ENCODE results near the gene HLA-DMA. TPM values are rescaled to one million over a fixed set of nuclear protein-coding genes. Genes with fewer than 3 reads are reported as not detected.
A peak's percentile ranks its signal among the peaks of the same experiment; 100 is the strongest.

Gene HLA-DMA
- total RNA-seq, 2 donors from 2014 or later: 4.9 to 19.0 TPM

DNA sequence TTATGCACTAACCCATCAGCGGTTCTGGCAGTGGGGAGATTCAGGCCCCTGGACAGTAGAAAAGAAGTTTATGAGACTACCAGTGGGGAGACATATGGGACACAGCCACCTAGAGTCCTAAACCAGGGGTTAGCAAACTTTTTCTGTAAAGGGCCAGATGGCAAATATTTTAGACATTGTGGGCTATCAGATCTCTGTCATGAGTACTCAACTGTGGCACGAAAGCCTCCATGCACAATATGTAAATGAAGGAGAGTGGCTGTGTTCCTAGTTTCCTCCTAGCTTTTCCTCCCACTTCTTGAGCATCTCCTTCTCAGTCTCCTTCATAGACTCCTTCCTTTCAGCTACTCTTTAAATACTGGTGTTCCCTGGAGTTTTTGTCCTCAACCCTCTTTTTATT, 3.3 kb upstream of the HLA-DMA start:
- H3K27me3 Mint-ChIP-seq (ENCODE audit: insufficient read depth): peaks cover 2% of the 10 kb centered on the region
- TF ChIP-seq CTCF (conservative IDR thresholded peaks at IDR 0.05): no peak
- Histone ChIP-seq H3K27ac (ENCODE audit: low read depth, low read length) (no peak overlapping the region), H3K27me3 (ENCODE audit: control insufficient read depth, insufficient read depth, low read length, poor library complexity, severe bottlenecking) (no peaks in the 10 kb centered on the region), H3K4me1 (ENCODE audit: control insufficient read depth, insufficient read depth, low read length) (no peaks in the 10 kb centered on the region), H3K9ac (ENCODE audit: extremely low read depth, low read length, poor library complexity, severe bottlenecking) (no peak overlapping the region), H3K36me3 (ENCODE audit: control insufficient read depth, insufficient read depth, low read length) (no peaks in the 10 kb centered on the region), H3K4me3 (ENCODE audit: low read length) (no peak overlapping the region), H3K9me3 (ENCODE audit: control insufficient read depth, low read length) (no peaks in the 10 kb centered on the region)
- H3K9me3 Mint-ChIP-seq: no peaks in the 10 kb centered on the region
- WGBS, 2 experiments (ENCODE audit: insufficient coverage in 1 of 2, insufficient read length in 1 of 2): 80 to 91% methylated on average over 1 to 2 of the region's 2 CpGs
- DNase-seq: no peak
- H3K4me1 Mint-ChIP-seq: no peaks in the 10 kb centered on the region
- H3K36me3 Mint-ChIP-seq (ENCODE audit: low read depth): no peaks in the 10 kb centered on the region
- H3K27ac Mint-ChIP-seq: no peak overlapping the region
- no peak overlapping the region for H3K4me3 Mint-ChIP-seq

DNA sequence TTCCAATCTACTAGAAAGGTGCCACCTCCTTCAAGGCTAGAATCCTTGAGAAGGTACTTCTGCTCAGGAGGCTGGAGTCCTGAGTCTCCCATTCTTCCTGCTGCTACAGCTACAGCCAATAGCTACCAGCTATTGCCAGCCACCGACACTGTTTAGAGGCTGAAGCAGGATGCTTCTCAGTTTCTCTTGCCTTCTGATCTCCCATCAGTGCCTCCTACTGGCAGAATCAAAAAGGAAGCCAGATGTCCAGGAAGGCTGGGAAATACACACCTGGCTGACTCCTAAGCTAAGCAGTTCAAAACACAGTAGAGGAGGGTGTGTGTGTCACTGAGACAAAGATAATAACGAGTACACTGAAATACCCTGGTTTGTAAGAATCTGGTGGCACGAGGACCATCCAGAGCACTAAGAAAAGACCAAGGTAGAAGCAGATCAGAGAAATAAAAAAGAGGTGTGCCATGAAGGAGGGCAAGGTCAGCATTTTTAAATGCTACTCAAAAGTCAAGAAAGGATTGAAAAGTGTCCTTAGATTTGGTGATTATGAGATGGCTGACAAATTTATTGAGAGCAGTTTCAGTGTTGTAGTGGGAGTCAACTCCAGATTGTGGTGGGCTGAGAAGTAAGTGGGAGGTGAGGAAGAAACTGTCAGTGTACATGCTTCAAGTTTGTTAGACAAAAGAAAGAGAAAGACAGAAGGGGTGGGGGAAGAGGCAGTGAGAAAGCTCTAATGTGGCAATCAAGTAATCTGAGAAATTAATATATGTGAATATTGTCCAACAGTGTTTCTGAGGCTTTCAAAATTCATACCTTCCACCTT, 2.3 kb upstream of the HLA-DMA start:
- peak; percentile 89 for DNase-seq
- H3K4me1 Mint-ChIP-seq: no peaks in the 10 kb centered on the region

GRCh38 chr6:32954267-32954666, 1.4 kb upstream of the HLA-DMA start:
- Mint-ChIP-seq H3K4me3 (no peak overlapping the region), H3K36me3 (ENCODE audit: low read depth) (no peaks in the 10 kb centered on the region), H3K27ac (no peak overlapping the region), H3K9me3 (no peaks in the 10 kb centered on the region), H3K4me1 (no peaks in the 10 kb centered on the region), H3K27me3 (ENCODE audit: insufficient read depth) (peaks cover 2% of the 10 kb centered on the region)
- 88% methylated on average over 4 of the region's 4 CpGs for WGBS, 2 experiments (ENCODE audit: insufficient coverage in 1 of 2, insufficient read length in 1 of 2)
- Histone ChIP-seq H3K9me3 (ENCODE audit: control insufficient read depth, low read length) (no peaks in the 10 kb centered on the region), H3K4me3 (ENCODE audit: low read length) (no peak overlapping the region), H3K36me3 (ENCODE audit: control insufficient read depth, insufficient read depth, low read length) (no peaks in the 10 kb centered on the region), H3K4me1 (ENCODE audit: control insufficient read depth, insufficient read depth, low read length) (no peaks in the 10 kb centered on the region), H3K27me3 (ENCODE audit: control insufficient read depth, insufficient read depth, low read length, poor library complexity, severe bottlenecking) (no peaks in the 10 kb centered on the region), H3K27ac (ENCODE audit: low read depth, low read length) (no peak overlapping the region), H3K9ac (ENCODE audit: extremely low read depth, low read length, poor library complexity, severe bottlenecking) (no peak overlapping the region)
- DNase-seq: no peak
- TF ChIP-seq CTCF (conservative IDR thresholded peaks at IDR 0.05): no peak

More for the DNA sequence above, 2.3 kb upstream of the HLA-DMA start:
- no peaks in the 10 kb centered on the region for H3K27me3 ChIP-seq (ENCODE audit: control insufficient read depth, insufficient read depth, low read length, poor library complexity, severe bottlenecking)
- H3K9me3 ChIP-seq (ENCODE audit: control insufficient read depth, low read length): no peaks in the 10 kb centered on the region
- H3K36me3 ChIP-seq (ENCODE audit: control insufficient read depth, insufficient read depth, low read length): no peaks in the 10 kb centered on the region
- 43 to 50% methylated on average over 3 of the region's 3 CpGs for WGBS, 2 experiments (ENCODE audit: insufficient coverage in 1 of 2, insufficient read length in 1 of 2)
- no peak overlapping the region for H3K27ac Mint-ChIP-seq
- no peak overlapping the region for H3K4me3 Mint-ChIP-seq
- TF ChIP-seq CTCF (conservative IDR thresholded peaks at IDR 0.05): peak; percentile 75
- no peak overlapping the region for H3K9ac ChIP-seq (ENCODE audit: extremely low read depth, low read length, poor library complexity, severe bottlenecking)
- H3K4me3 ChIP-seq (ENCODE audit: low read length): no peak overlapping the region
- H3K36me3 Mint-ChIP-seq (ENCODE audit: low read depth): no peaks in the 10 kb centered on the region
- H3K4me1 ChIP-seq (ENCODE audit: control insufficient read depth, insufficient read depth, low read length): no peaks in the 10 kb centered on the region
- H3K27ac ChIP-seq (ENCODE audit: low read depth, low read length): no peak overlapping the region
- H3K9me3 Mint-ChIP-seq: no peaks in the 10 kb centered on the region
- H3K27me3 Mint-ChIP-seq (ENCODE audit: insufficient read depth): peaks cover 2% of the 10 kb centered on the region
